ENCODE data around the gene CTXN1. TPM values are rescaled to one million over a fixed set of nuclear protein-coding genes. Genes with fewer than 3 reads are reported as not detected.

CTXN1 gene
- total and polyA plus RNA-seq, 2 donors (not counting 3 experiments of a cell fraction or from before 2014, with no cell fraction given): 16.0 to 27.6 TPM

GRCh38 chr19:7944177-7944761 is 18.3 kb upstream of the CTXN1 start:
- Histone ChIP-seq H3K9ac (replicated peaks; ENCODE audit: extremely low read depth, insufficient read depth, low read length) (peak overlapping the region; percentile 92), H3K4me2 (ENCODE audit: insufficient read depth, low read length) (peak overlapping the region; percentile 98), H3K4me3 (replicated peaks in 1 of 3; ENCODE audit: insufficient read depth in 1 of 3, low read depth in 1 of 3, low read length in 3 of 3) (peak overlapping the region; percentile 47 to 88 (median 78)), H3K36me3 (ENCODE audit: control insufficient read depth in 2 of 2, extremely low read depth in 1 of 2, insufficient read depth in 2 of 2, low read length in 2 of 2) (peaks cover 0 to 4% of the 10 kb centered on the region in 2 experiments), H3K4me1 (ENCODE audit: control insufficient read depth, extremely low read depth, insufficient read depth, low read length) (peaks cover 9% of the 10 kb centered on the region), H3K9me3 (replicated peaks; ENCODE audit: control insufficient read depth, insufficient read depth, low read length) (no peaks in the 10 kb centered on the region), H4K20me1 (replicated peaks; ENCODE audit: control insufficient read depth, extremely low read depth, insufficient read depth, low read length) (no peaks in the 10 kb centered on the region), H2AFZ (ENCODE audit: low read depth, low read length) (peak overlapping the region; percentile 98), H3K27ac (ENCODE audit: insufficient read depth, low read depth, low read length) (peak overlapping the region; percentile 89), H3K79me2 (ENCODE audit: control insufficient read depth, insufficient read depth, low read length) (peaks cover 22% of the 10 kb centered on the region), H3K27me3 (ENCODE audit: control insufficient read depth in 2 of 2, insufficient read depth in 2 of 2, low read length in 2 of 2) (no peaks in the 10 kb centered on the region), H3K9me1 (replicated peaks; ENCODE audit: control insufficient read depth, extremely low read depth, insufficient read depth, low read length) (no peaks in the 10 kb centered on the region)
- FAIRE-seq: no peak
- ChIA-PET POLR2A (interaction anchor here (0.5 to 2.0 kb wide), 8 partner anchors 8 to 309 kb away, joined by 3 to 21 read pairs (median 5); partner anchors contain the start of gene SNAPC2), CTCF (interaction anchor here (0.5 to 3.4 kb wide), 38 partner anchors 9 to 857 kb away, joined by 3 to 101 read pairs (median 5); partner anchors contain the start of genes ELAVL1, MAP2K7 and SNAPC2)
- BruUV-seq (replicated peaks): TSS peak; percentile 90
- intact Hi-C loops (cut with micrococcal nuclease): loop anchor here (1.0 kb wide), 2 partner anchors 214 to 309 kb away; no protein-coding TSS in a partner anchor
- dilution Hi-C loops (cut with MboI; ENCODE audit: extremely low pct_ligation_motif_present, low sequenced_read_pairs): no loop called here
- peak; percentile 76 for DNase-seq (ENCODE audit: low read depth, low spot score)
- TF ChIP-seq, protein P1, sequence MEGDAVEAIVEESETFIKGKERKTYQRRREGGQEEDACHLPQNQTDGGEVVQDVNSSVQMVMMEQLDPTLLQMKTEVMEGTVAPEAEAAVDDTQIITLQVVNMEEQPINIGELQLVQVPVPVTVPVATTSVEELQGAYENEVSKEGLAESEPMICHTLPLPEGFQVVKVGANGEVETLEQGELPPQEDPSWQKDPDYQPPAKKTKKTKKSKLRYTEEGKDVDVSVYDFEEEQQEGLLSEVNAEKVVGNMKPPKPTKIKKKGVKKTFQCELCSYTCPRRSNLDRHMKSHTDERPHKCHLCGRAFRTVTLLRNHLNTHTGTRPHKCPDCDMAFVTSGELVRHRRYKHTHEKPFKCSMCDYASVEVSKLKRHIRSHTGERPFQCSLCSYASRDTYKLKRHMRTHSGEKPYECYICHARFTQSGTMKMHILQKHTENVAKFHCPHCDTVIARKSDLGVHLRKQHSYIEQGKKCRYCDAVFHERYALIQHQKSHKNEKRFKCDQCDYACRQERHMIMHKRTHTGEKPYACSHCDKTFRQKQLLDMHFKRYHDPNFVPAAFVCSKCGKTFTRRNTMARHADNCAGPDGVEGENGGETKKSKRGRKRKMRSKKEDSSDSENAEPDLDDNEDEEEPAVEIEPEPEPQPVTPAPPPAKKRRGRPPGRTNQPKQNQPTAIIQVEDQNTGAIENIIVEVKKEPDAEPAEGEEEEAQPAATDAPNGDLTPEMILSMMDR (IDR thresholded peaks at IDR 0.05; ENCODE audit: extremely low read depth in 1 of 2, insufficient read depth in 1 of 2, low read depth in 1 of 2, low read length in 2 of 2): peak; percentile 75 to 81
- TF ChIP-seq FOS (IDR thresholded peaks at IDR 0.05; ENCODE audit: borderline replicate concordance, insufficient read depth, low read length) (no peak), POLR2A (IDR thresholded peaks at IDR 0.05; ENCODE audit: low read depth, low read length) (peak; percentile 4)
